H1 (cell line): ENCODE results near the gene ELP4. TPM values are rescaled to one million over a fixed set of nuclear protein-coding genes. Genes with fewer than 3 reads are reported as not detected.

ENCODE experiments used
- CTCF ChIA-PET: fragments of 300-600 bp; sonication (Branson Sonifier 250); formaldehyde crosslinking; loops from one replicate; lab custom pipeline; 2021; ENCODE audit not compliant: partially characterized antibody; lab: Charles Lee
- POLR2A ChIA-PET: fragments of 300-600 bp; sonication (Branson Sonifier 250); formaldehyde crosslinking; loops from one replicate; lab custom pipeline; 2021; ENCODE audit warnings: inconsistent platforms; ENCODE audit not compliant: partially characterized antibody; lab: Charles Lee
- DNase-seq, 2 experiments: peaks; one replicate each; pipeline versions ENCODE4 v3.0.0 to v3.0.0-alpha.2; 2010 to 2022; ENCODE audit warnings: low spot score in 2 of 2, low read depth in 1 of 2, mixed read lengths in 1 of 2
- FAIRE-seq: peaks from 2 replicates; lab custom pipeline; 2011; peaks lifted over from hg19 to GRCh38; lab: Jason Lieb, UNC
- H2AFZ ChIP-seq: 2 replicates; pipeline ENCODE4 v1.8.1; 2012; ENCODE audit warnings: low read length, inconsistent platforms
- H2AK5ac ChIP-seq: 2 replicates; pipeline ENCODE4 v1.6.1; 2013; ENCODE audit warnings: low read depth, low read length
- H2BK120ac ChIP-seq: replicated peaks from 2 replicates; pipeline ENCODE3; 2013; ENCODE audit warnings: low read depth, low read length, inconsistent platforms
- H2BK12ac ChIP-seq: 2 replicates; pipeline ENCODE4 v1.6.1; 2013; ENCODE audit warnings: low read depth, low read length
- H2BK15ac ChIP-seq: 2 replicates; pipeline ENCODE4 v1.6.1; 2013; ENCODE audit warnings: low read length
- H2BK20ac ChIP-seq: 2 replicates; pipeline ENCODE4 v1.6.1; 2013; ENCODE audit warnings: low read length
- H2BK5ac ChIP-seq: 2 replicates; pipeline ENCODE4 v1.6.1; 2013; ENCODE audit warnings: low read depth, low read length
- H3K14ac ChIP-seq: 2 replicates; pipeline ENCODE4 v1.6.1; 2013; ENCODE audit warnings: inconsistent platforms; ENCODE audit not compliant: insufficient read length
- H3K18ac ChIP-seq: 2 replicates; pipeline ENCODE4 v1.6.1; 2013; ENCODE audit warnings: low read length; ENCODE audit errors: extremely low read depth
- H3K23ac ChIP-seq: 2 replicates; pipeline ENCODE4 v1.6.1; 2013; ENCODE audit warnings: inconsistent platforms; ENCODE audit not compliant: insufficient read length
- H3K23me2 ChIP-seq: 2 replicates; pipeline ENCODE4 v1.6.1; 2013; ENCODE audit warnings: low read depth, low read length
- H3K27ac ChIP-seq: 2 replicates; pipeline ENCODE4 v1.6.1; 2011; ENCODE audit warnings: low read depth, low read length, inconsistent platforms
- H3K27me3 ChIP-seq, 4 experiments: replicated peaks in 1 of 4; 1 replicate in 1 of 4; 2 replicates in 3 of 4; pipeline versions ENCODE4 v1.6.1 to v1.8.1; 2011 to 2013; ENCODE audit warnings: low read length in 3 of 4, mild to moderate bottlenecking in 3 of 4, inconsistent platforms in 2 of 4, mixed read lengths in 2 of 4, moderate library complexity in 1 of 4; ENCODE audit not compliant: control insufficient read depth in 3 of 4, insufficient read depth in 3 of 4; ENCODE audit errors: extremely low read depth in 1 of 4
- H3K36me3 ChIP-seq, 4 experiments: 2 replicates each; pipeline versions ENCODE4 v1.6.1 to v1.8.1; 2011 to 2013; ENCODE audit warnings: mild to moderate bottlenecking in 4 of 4, low read length in 3 of 4, moderate library complexity in 2 of 4, control low read depth in 1 of 4, inconsistent platforms in 1 of 4; ENCODE audit not compliant: insufficient read depth in 4 of 4, control insufficient read depth in 2 of 4
- H3K4ac ChIP-seq: replicated peaks from 2 replicates; pipeline ENCODE3; 2013; ENCODE audit warnings: low read length, low read depth, mixed read lengths, inconsistent platforms; ENCODE audit not compliant: insufficient read length
- H3K4me1 ChIP-seq, 4 experiments: replicated peaks in 1 of 4; 1 replicate in 1 of 4; 2 replicates in 3 of 4; pipeline versions ENCODE4 v1.6.1 to v1.8.1; 2011 to 2013; ENCODE audit warnings: low read length in 3 of 4, inconsistent platforms in 2 of 4, mixed read lengths in 1 of 4; ENCODE audit not compliant: insufficient read depth in 4 of 4, control insufficient read depth in 3 of 4
- H3K4me2 ChIP-seq, 2 experiments: 2 replicates each; pipeline versions ENCODE4 v1.6.1 to v1.8.1; 2011 to 2013; ENCODE audit warnings: low read depth in 2 of 2, low read length in 2 of 2, control low read depth in 1 of 2, inconsistent platforms in 1 of 2, mild to moderate bottlenecking in 1 of 2; ENCODE audit not compliant: insufficient read depth in 1 of 2
- H3K4me3 ChIP-seq, 4 experiments: fragments of 200-600, 300-600 bp in 1 of 4; sonication (generic), shearing (Covaris generic), sonication (Bioruptor Twin) in 1 of 4; 2 replicates each; pipeline versions ENCODE4 v1.5.1 to v1.8.1; 2011 to 2016; ENCODE audit warnings: low read length in 4 of 4, low read depth in 3 of 4, control low read depth in 2 of 4, inconsistent platforms in 2 of 4, mild to moderate bottlenecking in 2 of 4, mixed read lengths in 1 of 4, moderate library complexity in 1 of 4; ENCODE audit not compliant: insufficient read depth in 2 of 4; ENCODE audit errors: extremely low read depth in 1 of 4
- H3K56ac ChIP-seq: replicated peaks from 2 replicates; pipeline ENCODE3; 2013; ENCODE audit warnings: low read depth, mild to moderate bottlenecking, mixed read lengths, low read length, inconsistent platforms; ENCODE audit not compliant: insufficient read length
- H3K79me1 ChIP-seq: 2 replicates; pipeline ENCODE4 v1.6.1; 2013; ENCODE audit warnings: low read depth, low read length, control low read depth
- H3K79me2 ChIP-seq, 2 experiments: 2 replicates each; pipeline versions ENCODE4 v1.6.1 to v1.8.1; 2012 to 2013; ENCODE audit warnings: low read length in 2 of 2, mild to moderate bottlenecking in 2 of 2, inconsistent platforms in 1 of 2; ENCODE audit not compliant: insufficient read depth in 2 of 2, control insufficient read depth in 1 of 2
- H3K9ac ChIP-seq, 4 experiments: replicated peaks in 1 of 4; 1 replicate in 1 of 4; 2 replicates in 3 of 4; pipeline versions ENCODE4 v1.6.1 to v1.8.1; 2011 to 2013; ENCODE audit warnings: low read depth in 3 of 4, low read length in 3 of 4, control low read depth in 2 of 4, mild to moderate bottlenecking in 2 of 4, moderate library complexity in 2 of 4, inconsistent platforms in 1 of 4; ENCODE audit errors: extremely low read depth in 1 of 4
- H3K9me3 ChIP-seq, 2 experiments: 2 replicates each; pipeline versions ENCODE4 v1.6.1 to v1.8.1; 2012 to 2013; ENCODE audit warnings: mild to moderate bottlenecking in 2 of 2, moderate library complexity in 2 of 2, control low read depth in 1 of 2, inconsistent platforms in 1 of 2, low read depth in 1 of 2, low read length in 1 of 2, mixed read lengths in 1 of 2; ENCODE audit not compliant: insufficient read depth in 2 of 2
- H4K20me1 ChIP-seq, 2 experiments: replicated peaks in 1 of 2; 2 replicates each; pipeline versions ENCODE3 to v1.8.1; 2011 to 2013; ENCODE audit warnings: inconsistent platforms in 2 of 2, low read length in 2 of 2, mild to moderate bottlenecking in 1 of 2; ENCODE audit not compliant: insufficient read depth in 2 of 2, control insufficient read depth in 1 of 2
- H4K5ac ChIP-seq: 2 replicates; pipeline ENCODE4 v1.6.1; 2013; ENCODE audit warnings: low read length, low read depth, mixed read lengths, inconsistent platforms; ENCODE audit not compliant: insufficient read length
- H4K8ac ChIP-seq: 2 replicates; pipeline ENCODE4 v1.8.0; 2013; ENCODE audit warnings: mild to moderate bottlenecking, moderate library complexity, low read length, inconsistent platforms; ENCODE audit not compliant: insufficient read depth; ENCODE audit errors: extremely low read depth
- H4K91ac ChIP-seq: replicated peaks from 2 replicates; pipeline ENCODE3; 2013; ENCODE audit warnings: low read length, mixed read lengths, inconsistent platforms; ENCODE audit not compliant: insufficient read length
- EZH2 ChIP-seq: fragments of 200-600 bp; sonication (generic); IDR thresholded peaks from 2 replicates; pipeline ENCODE4 v1.7.1; 2012; ENCODE audit warnings: low read depth, mild to moderate bottlenecking, moderate library complexity, low read length, inconsistent platforms; ENCODE audit not compliant: severe bottlenecking
- KDM1A ChIP-seq: fragments of 200-600, 300-600 bp; sonication (generic); IDR thresholded peaks from 2 replicates; pipeline ENCODE4 v1.7.1; 2016; ENCODE audit warnings: mild to moderate bottlenecking, low read length, borderline replicate concordance
- KDM4A ChIP-seq: IDR thresholded peaks from one replicate; pipeline ENCODE4 v1.7.1; 2012; ENCODE audit warnings: low read depth, mild to moderate bottlenecking, moderate library complexity, low read length, inconsistent platforms; ENCODE audit not compliant: severe bottlenecking
- MAX ChIP-seq: IDR thresholded peaks from 2 replicates; pipeline ENCODE4 v1.6.1; 2012; ENCODE audit warnings: inconsistent platforms
- RBBP5 ChIP-seq: IDR thresholded peaks from 2 replicates; pipeline ENCODE4 v1.7.1; 2012; ENCODE audit warnings: low read depth, mild to moderate bottlenecking, inconsistent platforms, low read length, moderate library complexity, borderline replicate concordance
- RNF2 ChIP-seq: fragments of 200-900, 300-1000 bp; sonication (generic); IDR thresholded peaks from 2 replicates; pipeline ENCODE4 v1.7.1; 2016; ENCODE audit warnings: borderline replicate concordance, low read depth, mild to moderate bottlenecking, antibody characterized with exemption, low read length; ENCODE audit not compliant: poor library complexity, severe bottlenecking; ENCODE audit errors: missing control alignments
- SRF ChIP-seq: IDR thresholded peaks from 2 replicates; pipeline ENCODE4 v1.6.1; 2011; ENCODE audit warnings: mild to moderate bottlenecking, low read depth, low read length, moderate library complexity
- WGBS, 2 experiments: shearing (Covaris generic) in 1 of 2; methylation state at CpG; one replicate each; pipeline versions ENCODE4 v1.1.6 to v1.1.7; 2013 to 2015; ENCODE audit warnings: low lambda C conversion rate in 2 of 2, mixed read lengths in 2 of 2, inconsistent platforms in 1 of 2, low coverage in 1 of 2, missing lambda C conversion rate in 1 of 2; ENCODE audit not compliant: insufficient replicate concordance in 2 of 2, insufficient coverage in 1 of 2, insufficient read length in 1 of 2; ENCODE audit errors: extremely low coverage in 1 of 2, missing lambda C conversion rate in 1 of 2; 5-methylcytosine and 5-hydroxymethylcytosine counted together
- polyA plus RNA-seq, 7 experiments: library from polyadenylated mRNA; depleted of rRNA in 3 of 7; stranded (reverse) in 5 of 7; unstranded in 2 of 7; fragments of >200 nt in 5 of 7; fragments of 200-250 nt in 2 of 7; gene quantifications; 1 replicate in 5 of 7; 2 replicates in 1 of 7; 4 replicates in 1 of 7; pipeline versions ENCODE4 v1.2.1 to v1.2.3, GENCODE V29; 2011 to 2013; ENCODE audit warnings: missing spikeins in 2 of 7, mixed read lengths in 2 of 7
- total RNA-seq: library from RNA; stranded (reverse); fragmentation: NEBNext Ultra II Directional; extraction: Animal tissue kit (Norgen Biotek cat#: 25700); gene quantifications from 2 replicates; pipeline ENCODE4 v1.2.1, GENCODE V29; 2021

The ELP4 gene
- total and polyA plus RNA-seq, 2 of the 8 experiments (the other 6 are each of a cell fraction or from before 2014, with no cell fraction given): 14.0 to 18.6 TPM

GRCh38 chr11:31825838-31826484 is 316.4 kb downstream of the ELP4 start:
- H3K4me1 ChIP-seq: peaks cover 24 to 41% (median 34%) of the 10 kb centered on the region in 4 experiments
- peaks cover 6% of the 10 kb centered on the region; the same call in 1 of the 2 replicates for H3K23me2 ChIP-seq
- no peaks in the 10 kb centered on the region for H3K79me2 ChIP-seq
- H2BK12ac ChIP-seq: no peak overlapping the region
- ChIA-PET CTCF (interaction anchor here (1.1 to 11.4 kb wide), 3 partner anchors 8 to 45 kb away, joined by 3 to 88 read pairs (median 36); no protein-coding TSS in a partner anchor), POLR2A (interaction anchor here (1.2 to 4.1 kb wide), 3 partner anchors 19 to 27 kb away, joined by 4 to 18 read pairs (median 5); no protein-coding TSS in a partner anchor)
- FAIRE-seq: no peak
- DNase-seq: peak in 1 of 2 experiments; percentile 78
- H3K9ac ChIP-seq: no peak overlapping the region
- H3K4me2 ChIP-seq: peak overlapping the region; percentile 65 to 68
- H2BK120ac ChIP-seq: no peak overlapping the region
- no peak overlapping the region for H3K4ac ChIP-seq
- H3K36me3 ChIP-seq: no peaks in the 10 kb centered on the region; a peak in 1 of 8 replicates
- H3K18ac ChIP-seq: no peak overlapping the region
- no peak overlapping the region for H3K56ac ChIP-seq
- H2AK5ac ChIP-seq: no peak overlapping the region
- no peaks in the 10 kb centered on the region for H3K79me1 ChIP-seq
- H4K20me1 ChIP-seq: peaks cover 2% of the 10 kb centered on the region in 2 experiments
- no peak overlapping the region for H4K91ac ChIP-seq
- H2BK20ac ChIP-seq: no peak overlapping the region
- no peak overlapping the region for H2AFZ ChIP-seq
- H4K8ac ChIP-seq: no peak overlapping the region
- TF ChIP-seq SRF (no peak), KDM1A (0 out of 2 replicates have a peak, but pooled peaks have one; percentile 39), RNF2 (peak; percentile 60), MAX (no peak), RBBP5 (no peak), KDM4A (peak; percentile 66), EZH2 (peak; percentile 11)
- no peak overlapping the region for H2BK15ac ChIP-seq
- H3K27ac ChIP-seq: no peak overlapping the region
- H4K5ac ChIP-seq: no peak overlapping the region
- H3K14ac ChIP-seq: no peak overlapping the region
- WGBS, 2 experiments: 0% methylated on average over 28 of the region's 37 CpGs; no CpG with 5 or more reads in 1 of the 2 experiments
- H3K4me3 ChIP-seq: peak overlapping the region; percentile 13 to 58 (median 30); a peak in 6 of 8 replicates
- no peak overlapping the region for H2BK5ac ChIP-seq
- no peak overlapping the region for H3K23ac ChIP-seq
- peaks cover 41 to 79% (median 68%) of the 10 kb centered on the region in 4 experiments for H3K27me3 ChIP-seq
- no peaks in the 10 kb centered on the region for H3K9me3 ChIP-seq
